Head of caudate nucleus (tissue), 42 donors: ENCODE data around the gene UMAD1.

ENCODE experiments used
- DNase-seq, 42 donors: peaks; one replicate each; pipeline versions ENCODE4 v3.0.0 to v3.0.0-alpha.2; 2020 to 2021; ENCODE audit warnings: mixed read lengths in 7 of 42
- intact Hi-C: fragments of 100-400 bp; cut with DNase I; formaldehyde crosslinking; loops from one replicate; pipeline ENCODE4 v1.15.0; 2022

The UMAD1 gene

GRCh38 chr7:7750571-7751242 lies 110.2 kb downstream of the UMAD1 start:
- DNase-seq: no peak

GRCh38 chr7:7751243-7752092 lies 110.9 kb downstream of the UMAD1 start:
- DNase-seq: no peak
- intact Hi-C loops: no loop called here

More at GRCh38 chr7:7750571-7751242, 110.2 kb downstream of the UMAD1 start:
- intact Hi-C loops: no loop called here

DNA sequence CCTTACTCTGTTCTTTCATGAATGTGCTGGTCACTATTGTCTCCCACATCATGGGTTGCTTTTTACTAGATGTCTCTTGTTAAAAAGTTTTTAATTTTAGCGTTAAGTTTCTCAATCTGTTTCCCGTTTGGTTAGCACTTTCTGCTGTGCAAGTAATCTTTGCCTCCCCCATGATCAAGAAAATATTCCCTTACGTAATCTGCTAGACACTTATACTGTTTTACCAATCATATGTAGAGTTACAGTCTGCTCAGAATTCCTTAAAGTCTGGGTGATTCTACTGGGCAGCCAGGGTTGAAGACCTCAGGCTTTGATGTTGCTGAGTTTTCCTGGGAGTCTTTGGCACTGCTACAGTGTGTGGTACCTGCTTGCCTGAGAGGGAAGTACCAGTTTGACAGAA lies 116.0 kb downstream of the UMAD1 start:
- intact Hi-C loops: no loop called here
- DNase-seq: no peak

DNA sequence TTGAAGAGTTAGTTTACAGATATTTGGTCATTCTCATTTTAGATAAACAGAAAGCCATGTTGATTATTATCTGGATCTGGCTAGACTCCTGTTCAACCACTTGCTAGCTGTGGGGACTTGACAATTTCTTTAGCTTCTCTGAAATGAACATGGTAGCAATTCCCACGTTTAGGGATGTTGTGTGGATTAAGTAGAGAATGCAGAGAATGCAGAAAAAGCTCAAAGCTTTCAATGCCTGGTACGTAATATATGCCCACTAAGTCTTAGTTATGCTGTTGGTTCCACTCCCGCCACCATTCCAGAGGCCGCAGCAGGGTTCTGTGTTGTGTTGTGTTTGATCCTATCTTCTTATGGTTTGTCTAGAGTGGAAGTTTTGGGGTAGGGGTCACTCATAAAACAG lies 117.0 kb downstream of the UMAD1 start:
- intact Hi-C loops: no loop called here

GRCh38 chr7:7761340-7761973 lies 120.9 kb downstream of the UMAD1 start:
- intact Hi-C loops: loop anchor here (10.0 kb wide), 1 partner anchor 77 kb away; no protein-coding TSS in a partner anchor
- DNase-seq: no peak

More for the DNA sequence above, 117.0 kb downstream of the UMAD1 start:
- DNase-seq: no peak

- no peak for DNase-seq
- intact Hi-C loops: loop anchor here (10.0 kb wide), 1 partner anchor 77 kb away; no protein-coding TSS in a partner anchor
Observed at GRCh38 chr7:7761974-7762779, 121.6 kb downstream of the UMAD1 start.

DNA sequence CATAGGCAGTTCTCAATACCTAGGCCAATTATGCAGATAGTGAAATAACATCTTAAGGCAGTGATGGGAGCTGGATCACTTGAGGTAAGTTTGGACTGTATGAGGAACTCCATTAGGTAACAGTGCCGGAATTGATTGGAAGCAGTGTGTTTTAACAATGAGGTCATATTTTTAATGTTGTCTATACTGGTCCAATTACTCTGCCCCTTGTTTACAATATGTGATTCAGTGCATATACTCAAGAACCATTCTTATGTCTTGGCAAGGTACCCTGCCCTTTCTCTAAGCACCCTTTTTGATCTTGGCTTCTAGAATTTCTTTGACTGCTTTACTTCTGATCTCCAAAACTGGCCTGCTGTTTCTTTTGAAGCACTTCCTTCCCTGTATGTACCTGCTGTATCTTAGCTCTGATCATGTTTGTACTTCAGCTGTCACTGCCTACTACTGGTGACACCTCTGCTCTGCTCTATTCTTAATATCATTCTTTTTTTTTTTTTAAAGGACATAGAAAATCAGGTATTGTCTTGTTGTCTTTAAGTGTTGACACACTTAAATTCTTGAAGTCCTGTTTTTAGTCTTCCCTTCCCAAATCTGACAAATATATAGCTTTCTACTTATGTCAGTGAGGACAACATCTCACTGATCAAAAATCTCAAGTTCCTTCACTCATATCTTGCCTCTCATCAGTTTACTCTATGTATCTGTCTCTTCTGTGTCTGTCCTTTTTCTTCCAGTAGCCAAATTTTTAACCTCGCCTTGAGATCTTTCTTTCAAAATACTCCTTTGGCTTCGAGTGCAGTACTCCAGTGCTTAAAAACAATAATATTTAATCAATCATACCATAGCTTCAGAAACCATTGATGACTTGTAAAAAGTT lies 124.2 kb downstream of the UMAD1 start:
- intact Hi-C loops: loop anchor here (10.0 kb wide), 1 partner anchor 80 kb away; no protein-coding TSS in a partner anchor
- no peak for DNase-seq

GRCh38 chr7:7765422-7765821 lies 124.9 kb downstream of the UMAD1 start:
- intact Hi-C loops: loop anchor here (10.0 kb wide), 1 partner anchor 81 kb away; no protein-coding TSS in a partner anchor

DNA sequence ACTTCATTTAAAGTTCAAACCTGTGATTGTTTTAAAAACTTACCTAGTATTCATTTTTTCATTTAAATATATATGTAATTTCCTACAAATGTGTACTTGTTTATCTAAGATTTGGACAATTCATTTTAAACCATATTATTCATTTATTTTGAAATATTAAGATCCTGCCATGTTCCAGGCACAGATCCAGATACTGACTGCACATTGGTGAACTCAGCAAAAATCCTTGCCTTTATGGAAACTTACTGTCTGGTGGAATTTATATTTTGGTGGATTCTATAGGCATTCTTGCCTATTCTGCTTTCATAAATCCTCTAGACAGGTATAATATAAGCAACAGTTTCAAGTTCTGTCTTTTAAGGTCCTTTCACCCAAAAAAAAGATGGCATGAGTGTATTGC lies 126.1 kb downstream of the UMAD1 start:
- intact Hi-C loops: loop anchor here (10.0 kb wide), 1 partner anchor 82 kb away; no protein-coding TSS in a partner anchor

More at GRCh38 chr7:7765422-7765821, 124.9 kb downstream of the UMAD1 start:
- no peak for DNase-seq

DNA sequence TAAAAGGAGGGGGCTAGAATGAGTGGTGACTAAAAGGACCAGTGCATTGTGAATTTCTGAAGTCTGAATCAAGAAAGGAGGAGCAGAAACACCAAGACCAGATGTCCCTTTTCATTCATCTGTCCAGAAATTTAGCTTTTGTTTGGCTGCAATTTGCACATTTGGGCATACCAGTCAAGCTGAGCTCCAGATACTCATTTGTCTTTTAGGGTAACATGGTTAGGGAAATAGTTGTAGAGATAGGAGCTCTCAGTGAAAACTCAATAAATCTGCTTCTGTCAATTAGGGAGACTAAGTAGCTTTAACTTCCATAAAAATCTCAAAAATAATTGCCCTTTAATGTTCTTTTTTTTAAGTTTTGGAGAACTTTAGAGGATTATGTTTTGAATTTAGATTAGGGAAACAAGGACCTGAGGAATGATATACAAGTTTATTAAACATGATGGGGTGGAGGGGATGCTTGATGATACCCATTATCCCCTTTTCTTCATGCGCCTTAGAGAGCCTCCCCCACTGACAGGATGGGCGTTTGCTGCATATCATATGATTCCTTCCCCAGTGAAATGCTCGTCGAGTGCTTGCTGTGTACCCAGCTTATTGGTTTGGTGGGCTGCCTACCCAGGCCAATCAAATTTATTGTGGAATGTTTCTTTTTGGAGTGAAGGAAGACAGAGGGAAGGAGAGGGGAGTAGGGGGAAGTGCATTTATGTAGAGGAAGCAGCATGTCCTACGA lies 128.6 kb downstream of the UMAD1 start:
- no peak for DNase-seq
- intact Hi-C loops: loop anchor here (10.0 kb wide), 1 partner anchor 84 kb away; no protein-coding TSS in a partner anchor

More for the DNA sequence above, 126.1 kb downstream of the UMAD1 start:
- DNase-seq: no peak

- no peak for DNase-seq
- intact Hi-C loops: loop anchor here (10.0 kb wide), 1 partner anchor 85 kb away; no protein-coding TSS in a partner anchor
Observed at GRCh38 chr7:7769710-7770627, 129.4 kb downstream of the UMAD1 start.

DNA sequence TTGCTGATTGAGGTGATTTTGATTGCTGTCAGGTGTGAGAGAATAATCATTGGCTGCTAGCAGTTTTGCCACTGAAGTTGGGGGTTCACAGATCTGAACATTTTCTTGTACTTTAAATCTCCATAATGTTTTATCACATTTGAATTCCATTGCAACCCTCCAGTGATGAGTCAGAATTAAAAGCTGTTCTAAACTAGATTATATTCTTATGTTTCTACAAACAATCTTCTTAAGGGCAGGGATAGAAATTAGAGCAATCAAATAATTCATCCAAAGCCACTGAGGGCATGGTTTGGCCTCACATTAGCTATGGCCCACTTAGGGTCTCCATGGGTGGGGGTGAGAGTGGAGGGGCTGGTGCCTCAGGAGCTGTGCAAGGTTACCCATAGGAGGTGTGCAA lies 130.9 kb downstream of the UMAD1 start:
- DNase-seq: no peak
- intact Hi-C loops: no loop called here

DNA sequence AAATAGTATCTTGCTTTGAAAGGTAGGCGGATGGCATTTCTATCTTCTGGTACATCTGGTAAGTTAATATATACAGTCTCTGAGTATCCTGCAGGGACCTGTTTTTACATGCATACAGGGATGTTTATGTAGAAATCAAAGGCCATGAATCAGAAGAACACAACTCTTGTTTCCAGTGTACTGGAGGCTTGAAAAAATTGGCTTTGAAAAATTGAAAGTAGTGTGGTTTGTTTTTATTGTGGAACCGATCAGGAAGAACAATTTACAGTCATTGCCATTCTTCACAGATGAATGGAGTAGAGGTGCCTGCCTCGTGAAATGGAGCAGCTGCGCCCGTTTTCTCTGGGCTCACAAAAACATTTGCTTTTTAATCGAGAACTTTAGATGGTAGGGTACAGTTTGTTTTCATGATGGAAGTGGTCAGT lies 131.9 kb downstream of the UMAD1 start:
- DNase-seq: no peak
- intact Hi-C loops: no loop called here

GRCh38 chr7:7773334-7774309 lies 133.1 kb downstream of the UMAD1 start:
- intact Hi-C loops: no loop called here

DNA sequence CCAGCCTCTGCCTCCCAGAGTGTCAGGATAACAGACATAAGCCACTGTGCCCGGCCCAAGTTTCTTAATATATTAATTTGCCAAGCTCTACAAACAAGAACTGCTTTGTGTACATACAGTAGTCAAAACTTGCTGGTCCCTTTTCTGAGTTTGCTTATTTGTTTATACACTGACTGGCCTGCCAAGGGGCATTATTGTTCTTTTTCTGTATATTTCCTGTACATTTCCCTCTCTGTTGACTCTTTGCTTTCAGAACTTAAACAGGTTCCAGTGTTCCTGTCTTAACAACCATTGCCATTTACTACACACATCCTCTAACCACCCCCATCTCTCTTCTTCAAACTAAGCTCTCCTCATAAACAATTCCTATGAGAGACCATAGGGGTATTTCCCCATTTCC lies 139.3 kb downstream of the UMAD1 start:
- intact Hi-C loops: no loop called here
- no peak for DNase-seq

More at GRCh38 chr7:7773334-7774309, 133.1 kb downstream of the UMAD1 start:
- DNase-seq: no peak
